Pancreas (tissue), 10 donors: Measurements from ENCODE around the gene DNPH1. TPM values are rescaled to one million over a fixed set of nuclear protein-coding genes. Genes with fewer than 3 reads are reported as not detected.

Source experiments
- ATAC-seq, 4 donors: fragments of 200-7000 bp; cut with Tn5 transposase; one replicate each; pipeline versions ENCODE4 v1.8.0 to v1.9.1; 2020; ENCODE audit warnings: mild to moderate bottlenecking in 4 of 4, moderate library complexity in 4 of 4
- DNase-seq, 6 donors: peaks; one replicate each; pipeline ENCODE4 v3.0.0-alpha.2; 2020
- FAIRE-seq: peaks from 2 replicates; lab custom pipeline; 2012; peaks lifted over from hg19 to GRCh38; lab: Jason Lieb, UNC
- H3K27ac ChIP-seq, 4 donors: fragments of 200-600 bp; sonication (generic); 1 replicate in 3 of 4; 2 replicates in 1 of 4; pipeline versions ENCODE4 v1.5.0 to v1.8.0; 2020
- H3K27me3 ChIP-seq, 4 donors: fragments of 200-600 bp; one replicate each; pipeline ENCODE4 v1.8.0; 2021
- H3K36me3 ChIP-seq, 3 donors: fragments of 200-600 bp; sonication (generic) in 1 of 3; one replicate each; pipeline versions ENCODE4 v1.5.0 to v1.8.0; 2020 to 2021
- H3K4me1 ChIP-seq, 3 donors: fragments of 200-600 bp; one replicate each; pipeline ENCODE4 v1.8.0; 2021
- H3K4me3 ChIP-seq, 4 donors: fragments of 200-600 bp; sonication (generic) in 2 of 4; one replicate each; pipeline versions ENCODE4 v1.5.0 to v1.8.0; 2020 to 2021
- H3K9me3 ChIP-seq, 4 donors: fragments of 200-600 bp; one replicate each; pipeline ENCODE4 v1.8.0; 2021
- WGBS, 2 donors: extraction: QIAGEN DNeasy Blood & Tissue Kit; methylation state at CpG; one replicate each; pipeline ENCODE4 v1.1.7; 2013; 5-methylcytosine and 5-hydroxymethylcytosine counted together
- intact Hi-C, 3 donors: fragments of 100-400 bp; cut with DNase I; formaldehyde crosslinking; loops; one replicate each; pipeline versions ENCODE4 v1.11.1 to v1.14.2; 2022
- polyA plus RNA-seq, 2 donors: library from polyadenylated mRNA; stranded (reverse); fragments of 200-250 nt; gene quantifications; one replicate each; pipeline ENCODE4 v1.2.3, GENCODE V29; 2013
- total RNA-seq, 6 donors: library from RNA; stranded (reverse); fragmentation: NEBNext Ultra II Directional in 4 of 6; extraction: Animal tissue kit (Norgen Biotek cat#: 25700) in 4 of 6; gene quantifications; one replicate each; pipeline versions ENCODE4 v1.2.1 to v1.2.4, GENCODE V29; 2021 to 2023
- TF ChIP-seq, protein P1 (sequence below), 4 donors: fragments of 200-600 bp; sonication (generic) in 3 of 4; IDR thresholded peaks; one replicate each; pipeline versions ENCODE4 v1.5.0 to v1.8.0; 2021; ENCODE audit warnings: antibody characterized with exemption in 4 of 4
- donor health status: healthy with polysubstance abuse.
- donor health status: DM: no; HTN: no; CAD: no; lungs with moderate emphysema.
- donor health status: DM: no; HTN: no; CAD: no.
- donor health status: control.
- donor health status: control.
- donor health status: Bipolar disorder and iron deficiency.
- donor health status: DM: yes; HTN: yes; CAD: no.
- donor health status: DM: no; HTN: no; CAD: no.
- donor health status: DM: no; HTN: no; CAD: no.
- donor health status: DM: yes; HTN: yes; CAD: no.

DNPH1 gene
- total and polyA plus RNA-seq, 8 donors, result 19.9 to 73.3 (median 43.2) TPM

DNA sequence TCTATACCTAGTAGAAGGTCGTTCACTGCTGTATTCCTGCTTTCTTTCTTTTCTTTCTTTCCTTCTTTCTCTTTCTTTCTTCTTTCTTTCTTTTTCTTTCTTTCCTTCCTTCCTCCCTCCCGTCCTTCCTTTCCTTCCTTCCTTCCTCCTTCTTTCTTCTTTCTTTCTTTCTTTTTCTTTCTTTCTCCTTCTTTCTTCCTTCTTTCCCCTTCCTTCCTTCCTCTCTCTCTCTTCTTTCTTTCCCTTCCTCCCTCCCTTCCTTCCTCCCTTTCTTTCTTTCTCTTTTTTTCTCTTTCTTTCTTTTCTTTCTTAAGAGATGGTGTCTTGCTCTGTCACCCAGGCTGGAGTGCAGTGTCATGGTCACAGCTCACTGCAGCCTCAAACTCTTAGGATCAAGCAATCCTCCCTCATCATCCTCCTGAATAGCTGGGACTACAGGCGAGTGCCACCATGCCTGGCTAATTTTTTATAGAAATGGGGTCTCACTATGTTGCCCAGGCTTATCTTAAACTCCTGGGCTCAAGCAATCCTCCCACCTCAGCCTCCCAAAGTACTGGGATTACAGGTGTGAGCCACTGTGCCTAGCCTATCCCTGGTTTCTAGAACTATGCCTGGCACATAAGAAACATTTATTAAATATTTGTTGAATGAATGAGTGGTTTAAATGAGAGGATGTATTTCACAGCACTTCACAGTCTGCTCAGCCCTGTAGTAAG lies 2.6 kb upstream of the DNPH1 start:
- 45 to 65% methylated on average over 3 of the region's 3 CpGs for WGBS, 2 donors
- intact Hi-C loops, result no loop called here
- Histone ChIP-seq H3K27ac (no peak overlapping the region), H3K36me3 (no peaks in the 10 kb centered on the region), H3K27me3 (no peaks in the 10 kb centered on the region), H3K4me1 (peaks cover 4 to 5% (median 5%) of the 10 kb centered on the region in 3 donors), H3K9me3 (no peaks in the 10 kb centered on the region), H3K4me3 (no peak overlapping the region)
- no peak for DNase-seq
- ATAC-seq, result no peak
- TF ChIP-seq, protein P1, sequence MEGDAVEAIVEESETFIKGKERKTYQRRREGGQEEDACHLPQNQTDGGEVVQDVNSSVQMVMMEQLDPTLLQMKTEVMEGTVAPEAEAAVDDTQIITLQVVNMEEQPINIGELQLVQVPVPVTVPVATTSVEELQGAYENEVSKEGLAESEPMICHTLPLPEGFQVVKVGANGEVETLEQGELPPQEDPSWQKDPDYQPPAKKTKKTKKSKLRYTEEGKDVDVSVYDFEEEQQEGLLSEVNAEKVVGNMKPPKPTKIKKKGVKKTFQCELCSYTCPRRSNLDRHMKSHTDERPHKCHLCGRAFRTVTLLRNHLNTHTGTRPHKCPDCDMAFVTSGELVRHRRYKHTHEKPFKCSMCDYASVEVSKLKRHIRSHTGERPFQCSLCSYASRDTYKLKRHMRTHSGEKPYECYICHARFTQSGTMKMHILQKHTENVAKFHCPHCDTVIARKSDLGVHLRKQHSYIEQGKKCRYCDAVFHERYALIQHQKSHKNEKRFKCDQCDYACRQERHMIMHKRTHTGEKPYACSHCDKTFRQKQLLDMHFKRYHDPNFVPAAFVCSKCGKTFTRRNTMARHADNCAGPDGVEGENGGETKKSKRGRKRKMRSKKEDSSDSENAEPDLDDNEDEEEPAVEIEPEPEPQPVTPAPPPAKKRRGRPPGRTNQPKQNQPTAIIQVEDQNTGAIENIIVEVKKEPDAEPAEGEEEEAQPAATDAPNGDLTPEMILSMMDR (IDR thresholded peaks at IDR 0.05), result no peak
- no peak for FAIRE-seq

DNA sequence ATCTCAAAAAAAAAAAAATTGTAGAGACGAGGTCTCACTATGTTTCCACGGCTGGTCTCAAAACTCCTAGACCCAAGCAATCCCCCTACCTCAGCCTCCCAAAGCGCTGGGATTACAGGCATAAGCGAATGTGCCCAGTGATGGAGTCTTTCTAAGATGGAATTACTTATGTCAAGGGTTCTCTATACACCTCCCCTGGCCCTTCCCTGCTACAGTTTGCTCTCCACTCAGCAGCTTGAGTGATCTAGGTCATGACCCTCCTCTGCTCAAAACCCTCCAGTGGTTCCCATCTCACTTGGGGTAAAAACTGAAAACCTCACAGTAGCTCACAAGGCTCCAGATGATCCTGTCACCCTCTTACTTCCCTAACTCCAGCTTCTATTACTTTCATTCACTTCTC lies 1.8 kb upstream of the DNPH1 start:
- no peak overlapping the region for H3K4me3 ChIP-seq
- DNase-seq, result no peak
- intact Hi-C loops, result no loop called here
- TF ChIP-seq, protein P1 (IDR thresholded peaks at IDR 0.05), result no peak
- FAIRE-seq, result no peak
- no peak for ATAC-seq
- no peaks in the 10 kb centered on the region for H3K27me3 ChIP-seq
- no peak overlapping the region for H3K27ac ChIP-seq
- H3K4me1 ChIP-seq, result peaks cover 4 to 5% (median 5%) of the 10 kb centered on the region in 3 donors
- WGBS, 2 donors, result 77 to 80% methylated on average over 4 of the region's 4 CpGs
- H3K9me3 ChIP-seq, result no peaks in the 10 kb centered on the region
- H3K36me3 ChIP-seq, result no peaks in the 10 kb centered on the region

DNA sequence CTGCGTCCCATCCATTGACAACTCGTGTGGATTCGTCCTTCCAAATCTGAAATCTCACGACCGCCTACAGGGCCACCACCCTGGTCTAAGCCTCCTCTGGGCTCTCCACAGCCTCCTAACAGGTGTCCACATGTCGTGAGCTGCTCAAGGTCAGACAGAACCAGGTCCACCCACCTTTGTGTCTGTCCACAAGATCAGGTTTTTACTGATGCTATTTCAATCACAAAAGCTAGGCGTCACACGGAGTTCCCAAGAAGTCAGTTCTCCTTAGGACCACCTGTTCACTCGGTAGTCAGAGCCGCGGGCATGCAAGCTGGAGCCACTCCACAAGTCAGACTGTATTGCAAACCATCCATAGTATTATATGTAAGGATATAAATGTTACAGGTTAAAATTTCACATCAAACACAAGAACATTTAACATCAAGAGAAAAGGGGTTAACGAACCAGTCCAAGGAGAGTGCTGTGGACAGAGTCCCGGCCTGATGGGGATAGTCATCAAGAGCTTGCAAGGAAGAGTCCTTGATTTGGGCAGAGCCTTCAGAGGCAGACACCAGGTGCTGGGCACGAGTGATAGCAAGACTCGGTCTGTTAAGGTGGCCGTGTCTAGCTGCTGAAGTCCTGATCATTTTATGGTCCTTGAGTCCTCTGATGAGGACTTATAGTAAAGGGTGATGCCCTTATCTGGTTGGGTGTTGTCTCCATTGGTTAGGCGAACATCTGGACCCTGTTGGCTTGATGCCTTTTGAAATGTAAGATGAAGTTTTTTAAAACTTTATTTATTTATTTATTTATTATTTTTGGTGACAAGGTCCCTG lies 731 bp upstream of the DNPH1 start:
- H3K27me3 ChIP-seq, result no peaks in the 10 kb centered on the region
- TF ChIP-seq, protein P1 (IDR thresholded peaks at IDR 0.05), result no peak
- no peaks in the 10 kb centered on the region for H3K9me3 ChIP-seq
- H3K4me1 ChIP-seq, result peaks cover 4 to 5% (median 5%) of the 10 kb centered on the region in 3 donors
- no peaks in the 10 kb centered on the region for H3K36me3 ChIP-seq
- no peak for FAIRE-seq
- H3K4me3 ChIP-seq, result peak overlapping the region in 2 of 4 donors; percentile 77
- DNase-seq, result no peak
- 75 to 77% methylated on average over 17 of the region's 17 CpGs for WGBS, 2 donors
- intact Hi-C loops, result no loop called here
- H3K27ac ChIP-seq, result peak overlapping the region in 1 of 4 donors; percentile 54
- ATAC-seq, result peak in 3 of 4 donors; percentile 2 to 8 (median 4)

DNA sequence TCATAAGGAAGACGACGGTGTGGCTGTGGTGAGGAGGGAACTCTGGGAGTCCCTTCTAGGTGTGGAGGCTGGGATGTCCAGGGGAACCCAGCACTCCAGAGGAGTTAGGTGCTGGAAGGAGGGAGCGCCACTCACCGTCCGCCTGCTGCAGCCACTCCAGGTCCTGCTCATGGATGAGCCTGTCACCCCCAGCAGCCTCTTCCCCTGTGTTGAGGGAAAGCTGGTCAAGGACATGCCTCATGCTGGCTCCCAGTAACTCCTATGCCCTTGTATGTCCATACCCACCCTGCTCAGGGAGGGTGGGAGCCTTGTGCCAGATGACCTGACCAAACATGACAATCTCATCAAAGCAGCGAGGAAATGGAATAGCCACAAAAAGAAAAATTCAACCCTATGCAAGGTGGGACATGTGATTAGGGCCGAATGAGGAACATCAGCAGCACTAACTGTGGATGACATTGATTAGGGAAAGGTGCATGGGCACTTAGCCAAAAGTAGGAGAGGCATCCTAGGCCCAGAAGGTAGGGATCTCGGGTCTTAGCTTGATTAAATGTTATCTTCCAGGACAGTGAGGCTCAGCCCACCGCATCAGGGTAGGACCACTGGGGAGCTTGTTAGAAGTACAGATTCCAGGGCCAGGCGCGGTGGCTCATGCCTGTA lies 3.0 kb downstream of the DNPH1 start:
- H3K36me3 ChIP-seq, result no peaks in the 10 kb centered on the region
- H3K4me1 ChIP-seq, result peaks cover 4 to 5% (median 5%) of the 10 kb centered on the region in 3 donors
- H3K27ac ChIP-seq, result no peak overlapping the region
- H3K9me3 ChIP-seq, result no peaks in the 10 kb centered on the region
- ATAC-seq (no peak), DNase-seq (no peak), FAIRE-seq (no peak)
- H3K4me3 ChIP-seq, result no peak overlapping the region
- no peaks in the 10 kb centered on the region for H3K27me3 ChIP-seq
- TF ChIP-seq, protein P1 (IDR thresholded peaks at IDR 0.05), result no peak
- intact Hi-C loops, result no loop called here
- 89% methylated on average over 9 to 11 of the region's 11 CpGs for WGBS, 2 donors
